Measurements from ENCODE around the gene USP7. TPM values are rescaled to one million over a fixed set of nuclear protein-coding genes. Genes with fewer than 3 reads are reported as not detected.
A peak's percentile ranks its signal among the peaks of the same experiment; 100 is the strongest.

USP7 gene
- polyA plus RNA-seq, 3 donors, result 2.4 to 31.7 (median 4.1) TPM

- intact Hi-C loops (cut with micrococcal nuclease), result loop anchor here (5.0 to 10.0 kb wide), 2 partner anchors 72 to 195 kb away; partner anchors contain the start of genes ABAT (in 1 of the 2), PMM2 (in 1 of the 2) and TMEM186 (in 1 of the 2)
- Mint-ChIP-seq H3K27ac (peak overlapping the region; percentile 39 to 97 (median 84)), H3K27me3 (ENCODE audit: low read depth in 3 of 3) (peaks cover 1 to 3% (median 2%) of the 10 kb centered on the region in 3 donors), H3K36me3 (peaks cover 0 to 2% of the 10 kb centered on the region in 2 donors), H3K4me1 (peaks cover 51% of the 10 kb centered on the region), H3K4me3 (peak overlapping the region; percentile 76 to 96), H3K9me3 (no peaks in the 10 kb centered on the region)
- 18% methylated on average over 24 of the region's 37 CpGs for WGBS (ENCODE audit: insufficient coverage)
- TF ChIP-seq CTCF (IDR thresholded peaks at IDR 0.05), result no peak
- Histone ChIP-seq H3K9me3 (replicated peaks in 1 of 2; ENCODE audit: control insufficient read depth in 1 of 2, insufficient read depth in 1 of 2, low read length in 2 of 2) (no peaks in the 10 kb centered on the region), H2AFZ (ENCODE audit: insufficient read depth, low read depth, low read length, poor library complexity, severe bottlenecking) (peak overlapping the region; percentile 63), H3K4me3 (replicated peaks in 1 of 3; ENCODE audit: low read depth in 2 of 3, low read length in 3 of 3) (peak overlapping the region; percentile 50 to 90 (median 62)), H3K79me2 (ENCODE audit: insufficient read depth, low read length) (peaks cover 39% of the 10 kb centered on the region), H3K27me3 (ENCODE audit: control insufficient read depth in 2 of 2, insufficient read depth in 2 of 2, low read length in 2 of 2) (no peaks in the 10 kb centered on the region), H3K4me2 (replicated peaks; ENCODE audit: extremely low read depth, low read length, poor library complexity, severe bottlenecking) (peak overlapping the region; percentile 78), H3K27ac (ENCODE audit: low read depth in 1 of 2, low read length in 2 of 2) (peak overlapping the region in 1 of 2 donors; percentile 41), H4K20me1 (ENCODE audit: insufficient read depth, low read length) (peaks cover 41% of the 10 kb centered on the region), H3K9ac (ENCODE audit: insufficient read depth, low read length, poor library complexity, severe bottlenecking) (peak overlapping the region; percentile 32), H3K36me3 (replicated peaks in 1 of 2; ENCODE audit: control insufficient read depth in 1 of 2, insufficient read depth in 2 of 2, low read length in 2 of 2) (no peaks in the 10 kb centered on the region), H3K4me1 (ENCODE audit: control insufficient read depth in 1 of 2, insufficient read depth in 2 of 2, low read length in 2 of 2) (peaks cover 38 to 58% of the 10 kb centered on the region in 2 donors)
- no peak for DNase-seq
Observed at GRCh38 chr16:8869212-8869987, 94.3 kb downstream of the USP7 start.

- no peaks in the 10 kb centered on the region for H3K36me3 ChIP-seq (replicated peaks in 1 of 2; ENCODE audit: control insufficient read depth in 1 of 2, insufficient read depth in 2 of 2, low read length in 2 of 2)
- peak within 1 kb of the TSS; percentile 78 for H3K4me2 ChIP-seq (replicated peaks; ENCODE audit: extremely low read depth, low read length, poor library complexity, severe bottlenecking)
- TF ChIP-seq CTCF (IDR thresholded peaks at IDR 0.05), result no peak
- peaks cover 1 to 3% (median 2%) of the 10 kb centered on the region in 3 donors for H3K27me3 Mint-ChIP-seq (ENCODE audit: low read depth in 3 of 3)
- H3K27me3 ChIP-seq (ENCODE audit: control insufficient read depth in 2 of 2, insufficient read depth in 2 of 2, low read length in 2 of 2), result no peaks in the 10 kb centered on the region
- H2AFZ ChIP-seq (ENCODE audit: insufficient read depth, low read depth, low read length, poor library complexity, severe bottlenecking), result peak within 1 kb of the TSS; percentile 89
- peak within 1 kb of the TSS; percentile 93 to 96 for H3K4me3 Mint-ChIP-seq
- H3K9me3 Mint-ChIP-seq, result no peaks in the 10 kb centered on the region
- intact Hi-C loops (cut with micrococcal nuclease), result loop anchor here (5.0 to 10.0 kb wide), 2 partner anchors 71 to 194 kb away; partner anchors contain the start of genes ABAT (in 1 of the 2), PMM2 (in 1 of the 2) and TMEM186 (in 1 of the 2)
- H3K9ac ChIP-seq (ENCODE audit: insufficient read depth, low read length, poor library complexity, severe bottlenecking), result peak within 1 kb of the TSS; percentile 73
- peaks cover 49% of the 10 kb centered on the region for H4K20me1 ChIP-seq (ENCODE audit: insufficient read depth, low read length)
- under 1% methylated on average over 58 of the region's 83 CpGs for WGBS (ENCODE audit: insufficient coverage)
- peaks cover 38 to 58% of the 10 kb centered on the region in 2 donors for H3K4me1 ChIP-seq (ENCODE audit: control insufficient read depth in 1 of 2, insufficient read depth in 2 of 2, low read length in 2 of 2)
- H3K27ac Mint-ChIP-seq, result peak within 1 kb of the TSS; percentile 67 to 97 (median 84)
- peak within 1 kb of the TSS; percentile 47 to 70 for H3K27ac ChIP-seq (ENCODE audit: low read depth in 1 of 2, low read length in 2 of 2)
- peak; percentile 81 to 86 (median 83) for DNase-seq
- H3K4me1 Mint-ChIP-seq, result peaks cover 54% of the 10 kb centered on the region
- no peaks in the 10 kb centered on the region for H3K9me3 ChIP-seq (replicated peaks in 1 of 2; ENCODE audit: control insufficient read depth in 1 of 2, insufficient read depth in 1 of 2, low read length in 2 of 2)
- H3K36me3 Mint-ChIP-seq, result peaks cover 2 to 3% of the 10 kb centered on the region in 2 donors
- H3K4me3 ChIP-seq (replicated peaks in 1 of 3; ENCODE audit: low read depth in 2 of 3, low read length in 3 of 3), result peak within 1 kb of the TSS; percentile 83 to 90 (median 84)
- peaks cover 47% of the 10 kb centered on the region for H3K79me2 ChIP-seq (ENCODE audit: insufficient read depth, low read length)
Observed at GRCh38 chr16:8868416-8869211, 95.1 kb downstream of the USP7 start, which contains the start of gene CARHSP1. CARHSP1 (minus strand) TSS chr16:8869006; CDS start chr16:8859328, 9,678 bp downstream.
